Breast epithelium (tissue), 3 donors: Measurements from ENCODE around the gene SYNE4.

Source experiments
- CTCF ChIP-seq, 3 donors: fragments of 450-650 bp; IDR thresholded peaks; one replicate each; pipeline ENCODE4 v1.5.1; 2016 to 2017; ENCODE audit warnings: antibody characterized with exemption in 3 of 3, mild to moderate bottlenecking in 3 of 3, moderate library complexity in 3 of 3
- POLR2A ChIP-seq: fragments of 450-650 bp; IDR thresholded peaks from one replicate; pipeline ENCODE4 v1.6.1; 2016; ENCODE audit warnings: antibody characterized with exemption, mild to moderate bottlenecking, moderate library complexity
- POLR2AphosphoS5 ChIP-seq, 3 donors: sonication (generic); formaldehyde crosslinking; IDR thresholded peaks; one replicate each; pipeline ENCODE4 v1.6.1; 2017; ENCODE audit warnings: antibody characterized with exemption in 3 of 3

DNA sequence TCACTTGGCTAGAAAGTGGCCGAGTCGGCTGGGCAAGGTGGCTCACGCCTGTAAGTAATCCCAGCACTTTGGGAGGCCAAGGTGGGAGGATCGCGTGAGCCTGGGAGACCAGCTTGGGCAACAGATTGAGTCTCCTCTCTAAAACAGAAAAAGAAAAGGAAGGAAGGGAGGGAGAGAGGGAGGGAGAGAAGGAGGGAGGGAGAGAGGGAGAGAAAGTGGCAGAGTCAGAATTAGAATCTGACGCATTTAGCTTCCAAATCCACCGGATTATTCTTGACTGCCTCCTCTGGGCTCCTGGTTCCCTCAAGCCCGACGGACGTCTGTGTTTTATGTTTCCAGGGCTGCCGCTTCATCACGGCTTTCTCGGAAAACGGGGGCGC, 50.0 kb downstream of the SYNE4 start:
- TF ChIP-seq CTCF (IDR thresholded peaks at IDR 0.05) (no peak), POLR2A (no peak), POLR2AphosphoS5 (IDR thresholded peaks at IDR 0.05) (no peak)
